Endodermal cell (in vitro differentiated cells): ENCODE measurements around the gene MXRA7. TPM values are rescaled to one million over a fixed set of nuclear protein-coding genes. Genes with fewer than 3 reads are reported as not detected.
A peak's percentile ranks its signal among the peaks of the same experiment; 100 is the strongest.

Experiments
- DNase-seq: peaks from one replicate; pipeline ENCODE4 v3.0.0-alpha.2; 2017
- H3K27ac ChIP-seq: 2 replicates; pipeline ENCODE4 v1.5.1; 2013; ENCODE audit warnings: mild to moderate bottlenecking, low read depth, low read length, moderate library complexity
- H3K27me3 ChIP-seq: 2 replicates; pipeline ENCODE4 v1.6.1; 2013; ENCODE audit warnings: mild to moderate bottlenecking, low read length, moderate library complexity; ENCODE audit not compliant: insufficient read depth, control insufficient read depth, poor library complexity, severe bottlenecking
- H3K36me3 ChIP-seq: 2 replicates; pipeline ENCODE4 v1.7.0; 2013; ENCODE audit warnings: mild to moderate bottlenecking, low read length, moderate library complexity; ENCODE audit not compliant: control insufficient read depth, insufficient read depth
- H3K4me1 ChIP-seq: one replicate; pipeline ENCODE4 v1.7.0; 2013; ENCODE audit warnings: low read length; ENCODE audit not compliant: control insufficient read depth, insufficient read depth
- H3K4me3 ChIP-seq: 2 replicates; pipeline ENCODE4 v1.5.1; 2013; ENCODE audit warnings: mild to moderate bottlenecking, low read length, moderate library complexity
- H3K9ac ChIP-seq: 2 replicates; pipeline ENCODE4 v1.6.1; 2013; ENCODE audit warnings: mild to moderate bottlenecking, low read length, moderate library complexity; ENCODE audit not compliant: poor library complexity, severe bottlenecking; ENCODE audit errors: extremely low read depth
- H3K9me3 ChIP-seq: 2 replicates; pipeline ENCODE4 v1.6.1; 2013; ENCODE audit warnings: mild to moderate bottlenecking, low read length, moderate library complexity; ENCODE audit not compliant: control insufficient read depth
- H3K27ac Mint-ChIP-seq: 2 replicates; pipeline ENCODE4 v1.8.0; 2020; ENCODE audit warnings: mixed read lengths
- H3K27me3 Mint-ChIP-seq: 2 replicates; pipeline ENCODE4 v1.8.0; 2021; ENCODE audit warnings: mild to moderate bottlenecking, mixed read lengths; ENCODE audit not compliant: insufficient read depth
- H3K36me3 Mint-ChIP-seq: 2 replicates; pipeline ENCODE4 v1.8.0; 2020; ENCODE audit warnings: low read depth, mixed read lengths
- H3K4me1 Mint-ChIP-seq: 2 replicates; pipeline ENCODE4 v1.8.0; 2020; ENCODE audit warnings: mixed read lengths
- H3K4me3 Mint-ChIP-seq: 2 replicates; pipeline ENCODE4 v1.8.0; 2020; ENCODE audit warnings: mild to moderate bottlenecking, moderate library complexity, mixed read lengths
- H3K9me3 Mint-ChIP-seq: 2 replicates; pipeline ENCODE4 v1.8.0; 2020; ENCODE audit warnings: mild to moderate bottlenecking, mixed read lengths
- CTCF ChIP-seq: fragments of 200-600 bp; sonication (generic); conservative IDR thresholded peaks from 2 replicates; pipeline ENCODE4 v1.5.0; 2021; ENCODE audit warnings: antibody characterized with exemption, mild to moderate bottlenecking
- WGBS, 2 experiments: methylation state at CpG; one replicate each; pipeline versions ENCODE4 v1.1.5 to v1.1.7; 2013; ENCODE audit warnings: missing lambda C conversion rate in 2 of 2, mixed read lengths in 1 of 2; ENCODE audit not compliant: insufficient coverage in 1 of 2, insufficient read length in 1 of 2; 5-methylcytosine and 5-hydroxymethylcytosine counted together
- total RNA-seq, 2 donors: library from RNA; stranded (reverse); fragmentation: NEBNext Ultra II Directional in 1 of 2; extraction: Animal tissue kit (Norgen Biotek cat#: 25700) in 1 of 2; gene quantifications; 2 replicates in 1 of 2; 3 replicates in 1 of 2; pipeline ENCODE4 v1.2.1, GENCODE V29; 2021

Gene MXRA7
- total RNA-seq, 2 donors from 2014 or later = 61.6 to 77.1 TPM

GRCh38 chr17:76684756-76685155, 26.0 kb downstream of the MXRA7 start:
- Mint-ChIP-seq H3K27ac (no peak overlapping the region), H3K4me1 (peaks cover 9% of the 10 kb centered on the region), H3K4me3 (no peak overlapping the region), H3K27me3 (no peaks in the 10 kb centered on the region), H3K36me3 (peaks cover 12% of the 10 kb centered on the region), H3K9me3 (no peaks in the 10 kb centered on the region)
- Histone ChIP-seq H3K4me3 (no peak overlapping the region), H3K9me3 (no peaks in the 10 kb centered on the region), H3K27ac (no peak overlapping the region), H3K4me1 (no peaks in the 10 kb centered on the region), H3K36me3 (peaks cover 15% of the 10 kb centered on the region), H3K27me3 (no peaks in the 10 kb centered on the region), H3K9ac (no peak overlapping the region)
- no peak for DNase-seq
- TF ChIP-seq CTCF = no peak
- 95% methylated on average over 7 of the region's 7 CpGs; no CpG with 5 or more reads in 1 of the 2 experiments for WGBS, 2 experiments

GRCh38 chr17:76683921-76684745, 26.6 kb downstream of the MXRA7 start:
- Histone ChIP-seq H3K4me1 (no peaks in the 10 kb centered on the region), H3K9ac (no peak overlapping the region), H3K36me3 (peaks cover 15% of the 10 kb centered on the region), H3K9me3 (no peaks in the 10 kb centered on the region), H3K27ac (no peak overlapping the region), H3K4me3 (no peak overlapping the region), H3K27me3 (no peaks in the 10 kb centered on the region)
- Mint-ChIP-seq H3K36me3 (peaks cover 12% of the 10 kb centered on the region), H3K9me3 (no peaks in the 10 kb centered on the region), H3K4me3 (no peak overlapping the region), H3K27me3 (no peaks in the 10 kb centered on the region), H3K4me1 (peaks cover 9% of the 10 kb centered on the region), H3K27ac (no peak overlapping the region)
- 91 to 96% methylated on average over 14 to 25 of the region's 25 CpGs for WGBS, 2 experiments
- no peak for TF ChIP-seq CTCF
- DNase-seq = no peak

- WGBS, 2 experiments = 79 to 85% methylated on average over 11 to 18 of the region's 18 CpGs
- Mint-ChIP-seq H3K4me3 (no peak overlapping the region), H3K27ac (no peak overlapping the region), H3K27me3 (no peaks in the 10 kb centered on the region), H3K36me3 (peaks cover 12% of the 10 kb centered on the region), H3K9me3 (no peaks in the 10 kb centered on the region), H3K4me1 (peaks cover 5% of the 10 kb centered on the region)
- Histone ChIP-seq H3K9me3 (no peaks in the 10 kb centered on the region), H3K9ac (no peak overlapping the region), H3K36me3 (peaks cover 15% of the 10 kb centered on the region), H3K4me1 (no peaks in the 10 kb centered on the region), H3K27me3 (no peaks in the 10 kb centered on the region), H3K27ac (no peak overlapping the region), H3K4me3 (no peak overlapping the region)
- TF ChIP-seq CTCF = peak; percentile 56
- peak; percentile 85 for DNase-seq
Observed at GRCh38 chr17:76683011-76683755, 27.6 kb downstream of the MXRA7 start.
